22Rv1 (cell line): ENCODE results near the gene EVA1A.

Source experiments
- H3K27ac ChIP-seq: fragments of 450-650 bp; 2 replicates; pipeline ENCODE4 v1.5.1; 2017
- CTCF ChIP-seq: fragments of 450-650 bp; IDR thresholded peaks from 2 replicates; pipeline ENCODE4 v1.5.1; 2017; ENCODE audit warnings: mild to moderate bottlenecking
- ZFX ChIP-seq: fragments of 450-650 bp; IDR thresholded peaks from 2 replicates; pipeline ENCODE4 v1.6.1; 2017; ENCODE audit warnings: antibody characterized with exemption, borderline replicate concordance

Gene EVA1A

GRCh38 chr2:75549401-75550253 lies 11.1 kb downstream of the EVA1A start:
- no peak overlapping the region for H3K27ac ChIP-seq
- TF ChIP-seq ZFX (no peak), CTCF (no peak)

- TF ChIP-seq ZFX (no peak), CTCF (no peak)
Observed at GRCh38 chr2:75548036-75548573, 12.6 kb downstream of the EVA1A start.

GRCh38 chr2:75547345-75548035 lies 13.2 kb downstream of the EVA1A start:
- TF ChIP-seq CTCF: no peak
- TF ChIP-seq ZFX: no peak
- no peak overlapping the region for H3K27ac ChIP-seq

More at GRCh38 chr2:75548036-75548573, 12.6 kb downstream of the EVA1A start:
- no peak overlapping the region for H3K27ac ChIP-seq

GRCh38 chr2:75545922-75546321 lies 14.8 kb downstream of the EVA1A start:
- TF ChIP-seq ZFX (no peak), CTCF (no peak)
- no peak overlapping the region for H3K27ac ChIP-seq

GRCh38 chr2:75545387-75545786 lies 15.4 kb downstream of the EVA1A start:
- TF ChIP-seq CTCF (no peak), ZFX (no peak)

GRCh38 chr2:75543446-75543845 lies 17.3 kb downstream of the EVA1A start:
- TF ChIP-seq ZFX: no peak
- no peak for TF ChIP-seq CTCF
- H3K27ac ChIP-seq: no peak overlapping the region

More at GRCh38 chr2:75545387-75545786, 15.4 kb downstream of the EVA1A start:
- no peak overlapping the region for H3K27ac ChIP-seq
